22Rv1 (cell line): ENCODE measurements around the gene MYCL.

Experiments
- H3K27ac ChIP-seq: fragments of 450-650 bp; 2 replicates; pipeline ENCODE4 v1.5.1; 2017
- CTCF ChIP-seq: fragments of 450-650 bp; IDR thresholded peaks from 2 replicates; pipeline ENCODE4 v1.5.1; 2017; ENCODE audit warnings: mild to moderate bottlenecking
- ZFX ChIP-seq: fragments of 450-650 bp; IDR thresholded peaks from 2 replicates; pipeline ENCODE4 v1.6.1; 2017; ENCODE audit warnings: antibody characterized with exemption, borderline replicate concordance

The MYCL gene

GRCh38 chr1:39927538-39927937 is 25.8 kb upstream of the MYCL start:
- H3K27ac ChIP-seq, result no peak overlapping the region
- TF ChIP-seq ZFX (no peak), CTCF (no peak)

GRCh38 chr1:39926820-39927219 is 25.1 kb upstream of the MYCL start:
- no peak overlapping the region for H3K27ac ChIP-seq
- TF ChIP-seq ZFX (no peak), CTCF (no peak)

- TF ChIP-seq ZFX (no peak), CTCF (no peak)
- H3K27ac ChIP-seq, result no peak overlapping the region
These were observed 24.7 kb upstream of the MYCL start for GRCh38 chr1:39926343-39926793.

GRCh38 chr1:39925721-39926342 is 24.1 kb upstream of the MYCL start:
- no peak overlapping the region for H3K27ac ChIP-seq
- TF ChIP-seq ZFX (no peak), CTCF (no peak)

- no peak for TF ChIP-seq ZFX
- TF ChIP-seq CTCF, result no peak
- no peak overlapping the region for H3K27ac ChIP-seq
These were observed 20.6 kb upstream of the MYCL start for GRCh38 chr1:39922251-39922688.

- TF ChIP-seq CTCF, result peak; percentile 82
- no peak for TF ChIP-seq ZFX
- H3K27ac ChIP-seq, result no peak overlapping the region
These were observed 17.8 kb upstream of the MYCL start for GRCh38 chr1:39919545-39919944.

GRCh38 chr1:39917825-39918224 is 16.1 kb upstream of the MYCL start:
- TF ChIP-seq CTCF (no peak), ZFX (no peak)
- no peak overlapping the region for H3K27ac ChIP-seq
